Measurements from ENCODE around the gene SCGN.

The SCGN gene

DNA sequence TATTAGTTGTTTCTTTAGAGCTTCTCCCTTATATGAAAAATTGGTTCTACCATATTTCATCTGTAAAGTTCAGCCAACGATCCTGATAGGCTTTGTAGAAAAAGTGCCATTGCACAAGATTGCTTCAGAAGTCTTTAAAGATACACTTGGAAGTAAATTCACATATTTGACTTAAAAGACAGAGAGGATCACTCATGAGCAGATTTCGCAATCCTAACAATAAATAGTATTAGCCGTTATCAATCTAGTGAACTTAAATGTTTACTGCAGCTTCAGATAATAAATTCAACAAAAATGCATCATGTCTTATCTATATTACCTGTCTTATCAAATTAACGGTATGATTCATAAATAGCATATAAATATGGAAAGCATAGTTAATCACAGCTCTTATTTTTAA lies 93.8 kb downstream of the SCGN start:
- TF ChIP-seq SIN3A (IDR thresholded peaks at IDR 0.05; ENCODE audit: borderline replicate concordance, insufficient read depth, low read length) (no peak), TAF1 (IDR thresholded peaks at IDR 0.05; ENCODE audit: borderline replicate concordance, insufficient read depth, low read length) (no peak), POLR2AphosphoS5 (IDR thresholded peaks at IDR 0.05; ENCODE audit: low read depth, low read length) (no peak), FOXP2 (optimal IDR thresholded peaks at IDR 0.05; ENCODE audit: borderline replicate concordance, extremely low read depth, extremely low read length, insufficient read depth) (no peak)
- TF ChIP-seq, protein P1, sequence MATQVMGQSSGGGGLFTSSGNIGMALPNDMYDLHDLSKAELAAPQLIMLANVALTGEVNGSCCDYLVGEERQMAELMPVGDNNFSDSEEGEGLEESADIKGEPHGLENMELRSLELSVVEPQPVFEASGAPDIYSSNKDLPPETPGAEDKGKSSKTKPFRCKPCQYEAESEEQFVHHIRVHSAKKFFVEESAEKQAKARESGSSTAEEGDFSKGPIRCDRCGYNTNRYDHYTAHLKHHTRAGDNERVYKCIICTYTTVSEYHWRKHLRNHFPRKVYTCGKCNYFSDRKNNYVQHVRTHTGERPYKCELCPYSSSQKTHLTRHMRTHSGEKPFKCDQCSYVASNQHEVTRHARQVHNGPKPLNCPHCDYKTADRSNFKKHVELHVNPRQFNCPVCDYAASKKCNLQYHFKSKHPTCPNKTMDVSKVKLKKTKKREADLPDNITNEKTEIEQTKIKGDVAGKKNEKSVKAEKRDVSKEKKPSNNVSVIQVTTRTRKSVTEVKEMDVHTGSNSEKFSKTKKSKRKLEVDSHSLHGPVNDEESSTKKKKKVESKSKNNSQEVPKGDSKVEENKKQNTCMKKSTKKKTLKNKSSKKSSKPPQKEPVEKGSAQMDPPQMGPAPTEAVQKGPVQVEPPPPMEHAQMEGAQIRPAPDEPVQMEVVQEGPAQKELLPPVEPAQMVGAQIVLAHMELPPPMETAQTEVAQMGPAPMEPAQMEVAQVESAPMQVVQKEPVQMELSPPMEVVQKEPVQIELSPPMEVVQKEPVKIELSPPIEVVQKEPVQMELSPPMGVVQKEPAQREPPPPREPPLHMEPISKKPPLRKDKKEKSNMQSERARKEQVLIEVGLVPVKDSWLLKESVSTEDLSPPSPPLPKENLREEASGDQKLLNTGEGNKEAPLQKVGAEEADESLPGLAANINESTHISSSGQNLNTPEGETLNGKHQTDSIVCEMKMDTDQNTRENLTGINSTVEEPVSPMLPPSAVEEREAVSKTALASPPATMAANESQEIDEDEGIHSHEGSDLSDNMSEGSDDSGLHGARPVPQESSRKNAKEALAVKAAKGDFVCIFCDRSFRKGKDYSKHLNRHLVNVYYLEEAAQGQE (IDR thresholded peaks at IDR 0.05; ENCODE audit: insufficient read depth in 1 of 2, low read depth in 2 of 2, low read length in 2 of 2), result no peak

DNA sequence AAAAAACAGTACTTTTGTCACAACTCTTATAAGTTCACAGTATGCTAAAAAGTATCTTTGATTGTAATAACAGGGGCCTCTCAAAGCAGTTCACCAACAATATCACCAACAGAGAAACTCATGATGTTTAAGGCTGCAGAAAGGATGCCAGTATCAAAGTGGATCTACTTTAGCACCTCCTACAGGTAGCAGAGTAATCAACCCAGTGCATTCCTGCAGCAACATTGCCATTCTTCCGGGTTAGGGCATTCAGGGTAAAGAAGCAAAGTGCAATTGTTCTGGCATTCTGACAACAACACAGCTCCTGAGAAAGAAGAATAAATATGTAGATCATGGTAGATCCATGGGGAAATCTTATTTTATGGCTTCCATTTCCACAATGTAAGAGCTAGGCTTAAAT lies 95.0 kb downstream of the SCGN start:
- TF ChIP-seq SIN3A (IDR thresholded peaks at IDR 0.05; ENCODE audit: borderline replicate concordance, insufficient read depth, low read length), result no peak
- TF ChIP-seq, protein P1 (IDR thresholded peaks at IDR 0.05; ENCODE audit: insufficient read depth in 1 of 2, low read depth in 2 of 2, low read length in 2 of 2), result no peak
- no peak for TF ChIP-seq FOXP2 (optimal IDR thresholded peaks at IDR 0.05; ENCODE audit: borderline replicate concordance, extremely low read depth, extremely low read length, insufficient read depth)
- TF ChIP-seq TAF1 (IDR thresholded peaks at IDR 0.05; ENCODE audit: borderline replicate concordance, insufficient read depth, low read length), result no peak
- no peak for TF ChIP-seq POLR2AphosphoS5 (IDR thresholded peaks at IDR 0.05; ENCODE audit: low read depth, low read length)

DNA sequence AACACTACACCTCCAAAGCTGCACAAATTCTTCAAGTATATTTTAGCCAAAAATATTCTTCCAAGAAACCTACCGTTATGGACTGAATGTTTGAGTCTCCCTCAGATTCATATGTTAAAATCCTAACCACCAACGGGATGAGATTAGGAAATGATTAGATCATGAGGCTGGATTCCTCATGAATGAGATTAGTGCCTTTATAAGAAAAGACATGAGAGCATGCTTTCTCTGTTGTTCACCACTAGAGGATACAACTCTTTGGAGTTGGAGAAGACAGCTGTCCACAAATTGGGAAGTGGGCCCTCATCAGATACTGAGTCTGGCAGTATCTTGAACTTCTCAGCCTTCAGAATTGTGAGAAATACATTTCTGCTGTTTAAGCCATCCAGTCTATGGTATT lies 95.5 kb downstream of the SCGN start:
- TF ChIP-seq SIN3A (IDR thresholded peaks at IDR 0.05; ENCODE audit: borderline replicate concordance, insufficient read depth, low read length) (no peak), TAF1 (IDR thresholded peaks at IDR 0.05; ENCODE audit: borderline replicate concordance, insufficient read depth, low read length) (no peak), POLR2AphosphoS5 (IDR thresholded peaks at IDR 0.05; ENCODE audit: low read depth, low read length) (no peak), FOXP2 (optimal IDR thresholded peaks at IDR 0.05; ENCODE audit: borderline replicate concordance, extremely low read depth, extremely low read length, insufficient read depth) (no peak)
- TF ChIP-seq, protein P1 (IDR thresholded peaks at IDR 0.05; ENCODE audit: insufficient read depth in 1 of 2, low read depth in 2 of 2, low read length in 2 of 2), result no peak

DNA sequence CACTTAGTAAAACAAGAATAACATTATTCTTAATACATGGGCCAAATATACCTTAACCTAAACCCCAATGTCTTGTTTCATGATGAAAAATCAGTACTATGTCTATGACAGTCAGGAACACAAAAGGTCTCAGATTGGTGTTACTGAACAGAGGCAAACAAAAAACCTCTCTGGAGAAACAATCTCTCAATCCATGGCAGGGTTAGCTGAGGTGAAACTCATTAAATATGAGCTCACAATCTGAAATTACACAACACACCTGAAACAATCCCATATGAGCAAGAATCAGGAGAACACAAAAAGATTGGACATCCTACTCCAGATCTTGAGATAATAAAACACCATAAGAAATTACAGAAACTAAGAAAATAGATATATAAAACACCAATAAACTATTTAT lies 96.0 kb downstream of the SCGN start:
- TF ChIP-seq POLR2AphosphoS5 (IDR thresholded peaks at IDR 0.05; ENCODE audit: low read depth, low read length) (no peak), SIN3A (IDR thresholded peaks at IDR 0.05; ENCODE audit: borderline replicate concordance, insufficient read depth, low read length) (no peak)

DNA sequence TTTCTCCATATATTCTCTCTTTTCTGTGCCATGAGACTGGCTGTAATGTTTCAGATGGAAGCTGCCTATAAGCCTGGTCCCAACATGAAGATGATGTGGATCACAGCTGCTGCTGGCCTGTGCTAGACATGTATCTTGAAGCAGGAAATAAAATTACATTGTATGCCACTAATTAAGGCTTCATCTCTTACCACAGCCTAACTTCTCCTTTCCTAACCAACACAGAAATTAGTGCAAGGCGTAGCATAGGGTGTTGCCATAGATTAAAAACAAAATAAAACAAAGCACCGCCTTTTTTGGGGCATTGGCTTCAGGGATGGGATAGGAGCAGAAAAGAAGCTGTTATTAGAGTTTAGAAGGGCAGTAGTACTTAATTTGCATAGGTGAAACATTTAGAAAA lies 97.8 kb downstream of the SCGN start:
- TF ChIP-seq, protein P1 (IDR thresholded peaks at IDR 0.05; ENCODE audit: insufficient read depth in 1 of 2, low read depth in 2 of 2, low read length in 2 of 2), result no peak

Measured in PFSK-1 (cell line).